Breast epithelium (tissue), 4 donors: Measurements from ENCODE around the gene SFT2D3. TPM values are rescaled to one million over a fixed set of nuclear protein-coding genes. Genes with fewer than 3 reads are reported as not detected.

Source experiments
- DNase-seq, 2 donors: peaks; one replicate each; pipeline ENCODE4 v3.0.0-alpha.2; 2019; ENCODE audit warnings: low spot score in 2 of 2
- H3K27ac ChIP-seq, 2 donors: fragments of 200-600 bp; sonication (generic) in 1 of 2; one replicate each; pipeline ENCODE4 v1.5.1; 2016 to 2019; ENCODE audit warnings: mild to moderate bottlenecking in 1 of 2
- H3K27me3 ChIP-seq, 2 donors: fragments of 200-600 bp; sonication (generic) in 1 of 2; one replicate each; pipeline versions ENCODE4 v1.5.1 to v1.6.0; 2017 to 2019; ENCODE audit warnings: control low read depth in 1 of 2, mild to moderate bottlenecking in 1 of 2
- H3K36me3 ChIP-seq: fragments of 200-600 bp; one replicate; pipeline ENCODE4 v1.5.1; 2019
- H3K4me1 ChIP-seq, 2 donors: fragments of 200-600 bp; sonication (generic); one replicate each; pipeline ENCODE4 v1.5.1; 2016 to 2019; ENCODE audit warnings: control low read depth in 1 of 2
- H3K4me3 ChIP-seq, 3 donors: fragments of 200-600 bp; sonication (generic); 1 replicate in 2 of 3; 2 replicates in 1 of 3; pipeline ENCODE4 v1.5.1; 2016 to 2019; ENCODE audit warnings: mild to moderate bottlenecking in 3 of 3, moderate library complexity in 2 of 3
- H3K9me3 ChIP-seq, 2 donors: fragments of 200-600 bp; sonication (generic) in 1 of 2; one replicate each; pipeline ENCODE4 v1.5.1; 2016 to 2019; ENCODE audit warnings: control low read depth in 1 of 2
- POLR2A ChIP-seq: fragments of 450-650 bp; IDR thresholded peaks from one replicate; pipeline ENCODE4 v1.6.1; 2016; ENCODE audit warnings: antibody characterized with exemption, mild to moderate bottlenecking, moderate library complexity
- POLR2AphosphoS5 ChIP-seq, 3 donors: sonication (generic); formaldehyde crosslinking; IDR thresholded peaks; one replicate each; pipeline ENCODE4 v1.6.1; 2017; ENCODE audit warnings: antibody characterized with exemption in 3 of 3
- intact Hi-C: fragments of 100-400 bp; cut with DNase I; formaldehyde crosslinking; loops from one replicate; pipeline ENCODE4 v1.15.1; 2023; ENCODE audit warnings: low total_unique reads
- total RNA-seq, 3 donors: library from RNA; depleted of rRNA; stranded (reverse); fragments of >200 nt; gene quantifications; one replicate each; pipeline ENCODE4 v1.1.0, GENCODE V29; 2016
- TF ChIP-seq, protein P1 (sequence below), 3 donors: fragments of 450-650 bp; IDR thresholded peaks; one replicate each; pipeline ENCODE4 v1.5.1; 2016 to 2017; ENCODE audit warnings: antibody characterized with exemption in 3 of 3, mild to moderate bottlenecking in 3 of 3, moderate library complexity in 3 of 3

The SFT2D3 gene
- total RNA-seq, 3 donors from 2014 or later = 9.8 to 12.3 (median 10.9) TPM

DNA sequence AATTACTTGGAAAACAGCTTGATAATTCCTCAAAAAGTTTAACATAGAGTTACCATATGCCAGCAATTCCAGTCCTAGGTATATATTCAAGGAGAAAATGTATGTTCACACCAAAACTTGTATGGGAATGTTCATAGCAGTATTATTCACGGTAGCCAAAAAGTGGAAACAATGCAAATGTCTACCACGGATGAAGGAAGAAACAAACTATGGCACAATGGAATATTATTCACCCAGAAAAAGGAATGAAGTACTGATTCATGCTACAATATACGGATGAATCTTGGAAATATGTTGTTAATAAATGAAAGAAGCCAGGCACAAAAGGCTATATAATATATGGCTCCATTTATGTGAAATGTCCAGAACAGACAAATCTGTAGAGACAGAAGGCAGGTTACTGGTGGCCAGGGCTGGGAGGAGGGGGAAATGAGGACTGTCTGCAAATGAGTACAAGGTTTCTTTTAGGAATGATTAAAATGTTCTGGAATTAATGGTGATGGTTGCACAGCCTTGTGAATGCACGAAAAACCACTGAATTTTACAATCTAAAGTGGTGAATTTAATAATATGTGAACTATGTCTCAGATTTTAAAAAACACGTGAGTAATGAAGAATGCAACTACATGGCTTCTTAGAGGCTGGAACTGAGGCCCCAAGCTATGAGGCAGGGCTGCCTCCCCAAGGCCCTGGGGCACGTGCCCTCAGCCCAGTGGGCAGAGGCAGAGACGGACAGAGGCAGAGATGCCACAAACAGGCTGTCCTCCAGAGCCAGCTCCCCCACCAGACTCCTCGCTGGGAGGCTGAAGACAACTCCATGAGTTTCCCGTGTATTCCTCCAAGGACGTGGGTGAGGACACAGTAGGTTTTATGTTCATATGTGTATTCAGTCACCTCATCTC is 31.0 kb upstream of the SFT2D3 start:
- no peak for DNase-seq
- intact Hi-C loops = no loop called here
- H3K27me3 ChIP-seq = peaks cover 0 to 7% of the 10 kb centered on the region in 2 donors
- H3K27ac ChIP-seq = peak overlapping the region in 1 of 2 donors; percentile 3
- H3K36me3 ChIP-seq = no peaks in the 10 kb centered on the region
- peaks cover 0 to 5% of the 10 kb centered on the region in 2 donors for H3K9me3 ChIP-seq
- no peak overlapping the region for H3K4me3 ChIP-seq
- TF ChIP-seq POLR2A (no peak), POLR2AphosphoS5 (IDR thresholded peaks at IDR 0.05) (no peak)
- TF ChIP-seq, protein P1, sequence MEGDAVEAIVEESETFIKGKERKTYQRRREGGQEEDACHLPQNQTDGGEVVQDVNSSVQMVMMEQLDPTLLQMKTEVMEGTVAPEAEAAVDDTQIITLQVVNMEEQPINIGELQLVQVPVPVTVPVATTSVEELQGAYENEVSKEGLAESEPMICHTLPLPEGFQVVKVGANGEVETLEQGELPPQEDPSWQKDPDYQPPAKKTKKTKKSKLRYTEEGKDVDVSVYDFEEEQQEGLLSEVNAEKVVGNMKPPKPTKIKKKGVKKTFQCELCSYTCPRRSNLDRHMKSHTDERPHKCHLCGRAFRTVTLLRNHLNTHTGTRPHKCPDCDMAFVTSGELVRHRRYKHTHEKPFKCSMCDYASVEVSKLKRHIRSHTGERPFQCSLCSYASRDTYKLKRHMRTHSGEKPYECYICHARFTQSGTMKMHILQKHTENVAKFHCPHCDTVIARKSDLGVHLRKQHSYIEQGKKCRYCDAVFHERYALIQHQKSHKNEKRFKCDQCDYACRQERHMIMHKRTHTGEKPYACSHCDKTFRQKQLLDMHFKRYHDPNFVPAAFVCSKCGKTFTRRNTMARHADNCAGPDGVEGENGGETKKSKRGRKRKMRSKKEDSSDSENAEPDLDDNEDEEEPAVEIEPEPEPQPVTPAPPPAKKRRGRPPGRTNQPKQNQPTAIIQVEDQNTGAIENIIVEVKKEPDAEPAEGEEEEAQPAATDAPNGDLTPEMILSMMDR (IDR thresholded peaks at IDR 0.05) = no peak
- no peaks in the 10 kb centered on the region for H3K4me1 ChIP-seq

DNA sequence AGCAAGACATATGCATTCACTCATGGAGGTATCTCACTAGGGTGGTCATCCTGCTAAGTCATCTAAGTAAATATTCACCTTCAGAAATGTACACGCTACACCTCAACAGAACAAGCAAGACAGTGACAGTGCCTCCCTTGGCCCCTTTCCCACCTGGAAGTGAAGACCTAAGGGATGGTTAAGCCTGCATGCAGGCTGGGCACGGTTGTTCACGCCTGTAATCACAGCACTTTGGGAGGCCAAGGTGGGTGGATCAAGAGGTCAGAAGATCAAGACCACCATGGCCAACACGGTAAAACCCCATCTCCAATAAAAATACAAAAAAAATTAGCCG is 30.4 kb upstream of the SFT2D3 start:
- Histone ChIP-seq H3K27ac (peak overlapping the region in 1 of 2 donors; percentile 3), H3K27me3 (peaks cover 0 to 10% of the 10 kb centered on the region in 2 donors), H3K36me3 (no peaks in the 10 kb centered on the region), H3K4me3 (no peak overlapping the region), H3K4me1 (no peaks in the 10 kb centered on the region), H3K9me3 (peaks cover 0 to 5% of the 10 kb centered on the region in 2 donors)
- TF ChIP-seq, protein P1 (IDR thresholded peaks at IDR 0.05) = no peak
- TF ChIP-seq POLR2AphosphoS5 (IDR thresholded peaks at IDR 0.05) (no peak), POLR2A (no peak)
- intact Hi-C loops = no loop called here
- DNase-seq = no peak

DNA sequence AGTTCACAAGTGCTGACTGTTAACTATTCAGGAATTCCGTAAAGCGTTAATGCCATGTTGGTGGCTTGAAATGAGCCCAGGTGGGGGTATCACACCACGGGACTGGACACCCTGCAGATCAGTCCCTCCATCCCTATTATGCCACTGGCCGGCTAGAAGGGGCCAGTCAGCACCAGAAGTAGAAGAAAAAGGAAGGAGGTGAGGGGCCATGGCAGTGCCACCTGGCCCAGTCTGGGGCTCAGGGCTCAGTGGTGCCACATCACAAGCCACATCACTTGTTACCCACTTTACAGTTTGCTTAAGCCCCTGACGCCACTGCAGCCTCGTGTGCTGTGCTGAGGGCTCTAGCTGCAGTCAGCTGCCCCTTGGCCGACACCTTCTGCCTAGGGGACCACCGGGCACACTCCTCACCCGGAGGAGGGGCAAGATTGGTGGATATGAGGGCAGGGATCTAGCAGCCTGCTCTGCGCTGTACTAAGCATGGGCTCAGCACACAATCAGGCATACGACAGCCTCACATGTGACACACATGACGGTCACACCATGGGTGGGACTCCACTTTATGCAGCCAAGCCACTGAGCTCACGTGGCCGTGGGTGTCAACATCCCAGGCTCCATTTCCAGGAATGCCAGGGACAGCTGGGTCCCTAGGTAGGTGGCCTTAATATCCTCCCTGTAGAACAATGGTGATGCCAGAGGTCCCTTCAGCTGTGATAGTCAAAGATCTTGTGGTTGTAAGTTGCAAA is 29.6 kb upstream of the SFT2D3 start:
- TF ChIP-seq, protein P1 (IDR thresholded peaks at IDR 0.05) = no peak
- no peak for TF ChIP-seq POLR2A
- no peak for TF ChIP-seq POLR2AphosphoS5 (IDR thresholded peaks at IDR 0.05)
- H3K9me3 ChIP-seq = peaks cover 0 to 5% of the 10 kb centered on the region in 2 donors
- peak overlapping the region in 2 of 3 donors; percentile 61 to 82 for H3K4me3 ChIP-seq
- peak in 1 of 2 donors; percentile 34 for DNase-seq
- peak overlapping the region in 1 of 2 donors; percentile 89 for H3K27ac ChIP-seq
- intact Hi-C loops = no loop called here
- H3K36me3 ChIP-seq = no peaks in the 10 kb centered on the region
- H3K4me1 ChIP-seq = no peaks in the 10 kb centered on the region
- H3K27me3 ChIP-seq = peaks cover 0 to 10% of the 10 kb centered on the region in 2 donors

DNA sequence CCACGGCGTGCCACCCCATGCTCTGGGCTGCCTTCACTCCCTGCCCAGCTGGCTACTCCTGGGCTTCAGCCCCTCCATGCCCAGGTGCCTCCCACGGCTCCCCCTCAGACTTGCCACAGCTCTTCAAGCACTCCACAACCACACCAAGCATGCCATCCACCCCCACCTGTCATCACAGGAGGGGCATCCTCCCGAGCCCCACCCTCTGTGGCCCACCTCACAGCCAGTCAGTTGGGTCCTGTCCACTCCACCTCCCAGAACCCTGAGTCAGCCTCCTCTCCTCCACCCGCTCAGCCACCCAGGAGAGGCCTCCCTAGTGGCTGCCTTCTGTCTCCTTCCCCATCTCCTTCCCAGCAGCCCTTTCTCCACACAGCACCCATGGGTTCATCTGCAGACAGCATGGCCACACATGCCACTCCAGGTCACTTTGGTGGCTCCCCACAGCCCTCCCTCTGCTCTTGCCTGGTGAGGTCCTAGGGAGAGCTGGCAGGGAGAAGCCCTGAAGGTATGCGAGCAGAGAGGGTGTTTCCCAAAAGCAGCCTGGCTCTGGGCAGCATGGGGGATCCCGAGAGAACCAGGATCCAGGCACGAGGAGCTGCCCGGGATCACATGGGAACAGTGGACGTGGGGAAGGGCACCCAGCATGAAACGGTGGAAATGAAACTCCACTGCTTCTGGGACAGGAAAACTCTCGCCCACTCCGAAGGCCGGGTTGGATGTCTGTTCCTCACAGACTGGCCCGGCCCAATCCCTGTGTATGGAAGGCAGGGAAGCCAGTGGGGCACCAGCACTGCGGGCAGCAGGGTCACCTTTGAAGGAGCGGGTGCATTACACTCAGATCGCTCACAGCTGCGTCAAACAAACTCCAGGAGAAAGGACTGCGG is 28.7 kb upstream of the SFT2D3 start:
- no peaks in the 10 kb centered on the region for H3K4me1 ChIP-seq
- DNase-seq = peak in 1 of 2 donors; percentile 46
- peak overlapping the region; percentile 74 to 89 for H3K27ac ChIP-seq
- no peaks in the 10 kb centered on the region for H3K36me3 ChIP-seq
- H3K4me3 ChIP-seq = peak overlapping the region; percentile 61 to 82 (median 69)
- peaks cover 0 to 10% of the 10 kb centered on the region in 2 donors for H3K27me3 ChIP-seq
- TF ChIP-seq, protein P1 (IDR thresholded peaks at IDR 0.05) = no peak
- TF ChIP-seq POLR2AphosphoS5 (IDR thresholded peaks at IDR 0.05) = no peak
- no peak for TF ChIP-seq POLR2A
- intact Hi-C loops = no loop called here
- H3K9me3 ChIP-seq = peaks cover 0 to 5% of the 10 kb centered on the region in 2 donors
